ENCODE data around the gene E2F4. TPM values are rescaled to one million over a fixed set of nuclear protein-coding genes. Genes with fewer than 3 reads are reported as not detected.

E2F4 gene
- total and polyA plus RNA-seq, 2 of the 13 experiments (the other 11 are each of a cell fraction or from before 2014, with no cell fraction given) = 84.8 to 91.2 TPM

DNA sequence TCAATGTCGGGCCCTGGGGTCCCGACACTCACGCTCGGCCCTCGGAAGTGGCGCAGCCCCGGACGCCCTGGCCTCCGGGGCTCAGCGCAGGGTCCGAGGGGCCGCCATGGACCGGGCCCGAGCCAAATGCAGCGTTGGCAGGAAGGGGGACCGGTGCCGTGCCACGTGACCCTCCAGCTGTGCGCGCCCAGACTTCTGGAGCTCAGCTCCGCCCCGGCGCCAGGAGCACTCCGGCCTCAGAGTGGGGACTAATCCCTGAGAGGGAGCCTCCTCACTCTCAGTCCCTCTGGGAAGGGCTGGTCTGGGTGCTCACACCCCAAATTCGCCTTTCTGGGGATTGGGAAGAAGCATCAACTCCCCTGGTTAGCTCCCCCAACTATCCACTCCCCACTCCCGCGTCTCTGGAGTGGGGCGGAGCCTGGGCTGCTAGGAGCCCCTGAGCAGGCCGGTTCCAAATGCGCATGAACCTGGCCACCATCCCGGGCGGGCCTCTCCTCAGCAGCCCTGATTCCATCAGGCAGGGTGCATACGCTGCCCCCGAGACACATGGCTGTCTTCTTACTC lies 41.0 kb upstream of the E2F4 start, which contains the start of gene B3GNT9 (continued):
- TF ChIP-seq ZNF710 (CRISPR knock-in tag; IDR thresholded peaks at IDR 0.05; ENCODE audit: borderline replicate concordance) = 0 out of 2 replicates have a peak, but pooled peaks have one; percentile 15
- 0 out of 2 replicates have a peak, but pooled peaks have one; percentile 15 for TF ChIP-seq RAD21 (CRISPR knock-in tag; IDR thresholded peaks at IDR 0.05)
- peak; percentile 74; the same call in 1 of the 2 replicates for TF ChIP-seq GABPB1 (CRISPR knock-in tag; IDR thresholded peaks at IDR 0.05)
- 0 out of 2 replicates have a peak, but pooled peaks have one; percentile 35 for TF ChIP-seq NCOA5 (CRISPR knock-in tag; IDR thresholded peaks at IDR 0.05)
- no peak for TF ChIP-seq ARHGAP35 (CRISPR knock-in tag; IDR thresholded peaks at IDR 0.05; ENCODE audit: borderline replicate concordance)
- TF ChIP-seq KDM4B (CRISPR knock-in tag; IDR thresholded peaks at IDR 0.05) = 0 out of 2 replicates have a peak, but pooled peaks have one; percentile 39
- peak; percentile 84 for TF ChIP-seq ZNF607 (CRISPR knock-in tag; IDR thresholded peaks at IDR 0.05; ENCODE audit: borderline replicate concordance)
- peak; percentile 63; the same call in 1 of the 2 replicates for TF ChIP-seq SALL2 (CRISPR knock-in tag; IDR thresholded peaks at IDR 0.05)
- peak; percentile 57; the same call in 1 of the 2 replicates for TF ChIP-seq SPEN (CRISPR knock-in tag; IDR thresholded peaks at IDR 0.05; ENCODE audit: low read depth)
- TF ChIP-seq GTF3A (CRISPR knock-in tag; conservative IDR thresholded peaks at IDR 0.05) = no peak
- TF ChIP-seq KAT8 (CRISPR knock-in tag; IDR thresholded peaks at IDR 0.05) = peak; percentile 73
- peak; percentile 72; the same call in 1 of the 2 replicates for TF ChIP-seq ZNF839 (CRISPR knock-in tag; IDR thresholded peaks at IDR 0.05; ENCODE audit: borderline replicate concordance)
- TF ChIP-seq ETV5 (CRISPR knock-in tag; IDR thresholded peaks at IDR 0.05; ENCODE audit: borderline replicate concordance) = 0 out of 2 replicates have a peak, but pooled peaks have one; percentile 15
- TF ChIP-seq ZBTB7B (CRISPR knock-in tag; IDR thresholded peaks at IDR 0.05) = peak; percentile 38; the same call in 1 of the 2 replicates
- TF ChIP-seq, protein P1, sequence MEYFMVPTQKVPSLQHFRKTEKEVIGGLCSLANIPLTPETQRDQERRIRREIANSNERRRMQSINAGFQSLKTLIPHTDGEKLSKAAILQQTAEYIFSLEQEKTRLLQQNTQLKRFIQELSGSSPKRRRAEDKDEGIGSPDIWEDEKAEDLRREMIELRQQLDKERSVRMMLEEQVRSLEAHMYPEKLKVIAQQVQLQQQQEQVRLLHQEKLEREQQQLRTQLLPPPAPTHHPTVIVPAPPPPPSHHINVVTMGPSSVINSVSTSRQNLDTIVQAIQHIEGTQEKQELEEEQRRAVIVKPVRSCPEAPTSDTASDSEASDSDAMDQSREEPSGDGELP (IDR thresholded peaks at IDR 0.05; ENCODE audit: borderline replicate concordance, low read depth) = peak; percentile 98
- TF ChIP-seq ZNF441 (CRISPR knock-in tag; IDR thresholded peaks at IDR 0.05; ENCODE audit: borderline replicate concordance) = peak; percentile 29; the same call in 1 of the 2 replicates
- no peak for TF ChIP-seq KMT2A (CRISPR knock-in tag; IDR thresholded peaks at IDR 0.05)
- no peak for TF ChIP-seq ZFAT (CRISPR knock-in tag; conservative IDR thresholded peaks at IDR 0.05)
- TF ChIP-seq ATF6 (CRISPR knock-in tag; conservative IDR thresholded peaks at IDR 0.05) = no peak
- peak; percentile 75; the same call in 1 of the 2 replicates for TF ChIP-seq BORCS8-MEF2B (CRISPR knock-in tag; IDR thresholded peaks at IDR 0.05)
- peak; percentile 97 for TF ChIP-seq AGO1 (IDR thresholded peaks at IDR 0.05; ENCODE audit: low read depth, low read length, poor library complexity, severe bottlenecking)
- TF ChIP-seq FOXC1 (CRISPR knock-in tag; IDR thresholded peaks at IDR 0.05; ENCODE audit: borderline replicate concordance) = no peak
- no peak for TF ChIP-seq ZBTB26 (CRISPR knock-in tag; IDR thresholded peaks at IDR 0.05; ENCODE audit: borderline replicate concordance)
- no peak; the same call in 1 of the 2 replicates for TF ChIP-seq KMT2B (CRISPR knock-in tag; IDR thresholded peaks at IDR 0.05)
- TF ChIP-seq ZFX (CRISPR knock-in tag; IDR thresholded peaks at IDR 0.05; ENCODE audit: low read depth) = peak; percentile 79
